ENCODE results near the gene SLC35B2.

The SLC35B2 gene

GRCh38 chr6:44257025-44257752 is at the start of gene SLC35B2:
Gene SLC35B2 (minus strand): TSS chr6:44257528. CDS start chr6:44257410, 118 bp downstream.
- DNase-seq (ENCODE audit: extremely low read depth in 1 of 2, low read depth in 1 of 2) = peak in 1 of 2 donors; percentile 49

- DNase-seq (ENCODE audit: extremely low read depth in 1 of 2, low read depth in 1 of 2) = no peak
Observed at GRCh38 chr6:44306710-44307109, 49.4 kb upstream of the SLC35B2 start.

- DNase-seq (ENCODE audit: extremely low read depth in 1 of 2, low read depth in 1 of 2) = no peak
Observed at GRCh38 chr6:44305200-44305725, 47.9 kb upstream of the SLC35B2 start.

GRCh38 chr6:44304282-44305199 is 47.2 kb upstream of the SLC35B2 start:
- DNase-seq (ENCODE audit: extremely low read depth in 1 of 2, low read depth in 1 of 2) = peak; percentile 3 to 13

- DNase-seq (ENCODE audit: extremely low read depth in 1 of 2, low read depth in 1 of 2) = no peak
Observed at GRCh38 chr6:44303842-44304241, 46.5 kb upstream of the SLC35B2 start.

GRCh38 chr6:44302856-44303255 is 45.5 kb upstream of the SLC35B2 start:
- no peak for DNase-seq (ENCODE audit: extremely low read depth in 1 of 2, low read depth in 1 of 2)

GRCh38 chr6:44301782-44302564 is 44.6 kb upstream of the SLC35B2 start:
- no peak for DNase-seq (ENCODE audit: extremely low read depth in 1 of 2, low read depth in 1 of 2)

GRCh38 chr6:44301106-44301505 is 43.8 kb upstream of the SLC35B2 start:
- no peak for DNase-seq (ENCODE audit: extremely low read depth in 1 of 2, low read depth in 1 of 2)

GRCh38 chr6:44300292-44300823 is 43.0 kb upstream of the SLC35B2 start:
- DNase-seq (ENCODE audit: extremely low read depth in 1 of 2, low read depth in 1 of 2) = no peak

GRCh38 chr6:44298864-44299263 is 41.5 kb upstream of the SLC35B2 start:
- DNase-seq (ENCODE audit: extremely low read depth in 1 of 2, low read depth in 1 of 2) = no peak

GRCh38 chr6:44298055-44298803 is 40.9 kb upstream of the SLC35B2 start:
- DNase-seq (ENCODE audit: extremely low read depth in 1 of 2, low read depth in 1 of 2) = no peak

GRCh38 chr6:44297063-44298038 is 40.0 kb upstream of the SLC35B2 start:
- DNase-seq (ENCODE audit: extremely low read depth in 1 of 2, low read depth in 1 of 2) = peak in 1 of 2 donors; percentile 33

- no peak for DNase-seq (ENCODE audit: extremely low read depth in 1 of 2, low read depth in 1 of 2)
Observed at GRCh38 chr6:44294832-44295791, 37.8 kb upstream of the SLC35B2 start.

GRCh38 chr6:44292661-44293365 is 35.5 kb upstream of the SLC35B2 start:
- no peak for DNase-seq (ENCODE audit: extremely low read depth in 1 of 2, low read depth in 1 of 2)

- no peak for DNase-seq (ENCODE audit: extremely low read depth in 1 of 2, low read depth in 1 of 2)
Observed at GRCh38 chr6:44291841-44292240, 34.5 kb upstream of the SLC35B2 start.

- DNase-seq (ENCODE audit: extremely low read depth in 1 of 2, low read depth in 1 of 2) = no peak
Observed at GRCh38 chr6:44289726-44290260, 32.5 kb upstream of the SLC35B2 start.

GRCh38 chr6:44286747-44287146 is 29.4 kb upstream of the SLC35B2 start:
- no peak for DNase-seq (ENCODE audit: extremely low read depth in 1 of 2, low read depth in 1 of 2)
